ENCODE results near the gene SYPL1. TPM values are rescaled to one million over a fixed set of nuclear protein-coding genes. Genes with fewer than 3 reads are reported as not detected.

SYPL1 gene
- total RNA-seq, 1 experiment from 2014 or later: 78.0 TPM

- RAD21 ChIA-PET (ENCODE audit: low non-redundant PET in 1 of 2, low total read pairs in 2 of 2, uncharacterized antibody in 2 of 2, unreplicated experiment in 2 of 2): no interaction called here
- ATAC-seq (no peak), DNase-seq (ENCODE audit: low read depth, low spot score) (no peak)
- TF ChIP-seq POLR2A (IDR thresholded peaks at IDR 0.05; ENCODE audit: borderline replicate concordance, extremely low read depth, insufficient read depth, insufficient read length) (no peak), ELF1 (IDR thresholded peaks at IDR 0.05; ENCODE audit: borderline replicate concordance, low read depth) (no peak), YY1 (IDR thresholded peaks at IDR 0.05; ENCODE audit: extremely low read depth, insufficient replicate concordance, low read depth, low read length) (no peak), CTCF (IDR thresholded peaks at IDR 0.05 in 2 of 3, conservative IDR thresholded peaks at IDR 0.05 in 1 of 3; ENCODE audit: borderline replicate concordance in 1 of 3, insufficient read depth in 1 of 3, low read depth in 2 of 3, low read length in 2 of 3) (no peak), ZFX (IDR thresholded peaks at IDR 0.05) (no peak), FOSL1 (IDR thresholded peaks at IDR 0.05; ENCODE audit: low read depth) (no peak), SP1 (IDR thresholded peaks at IDR 0.05; ENCODE audit: low read depth) (no peak), ZBTB33 (IDR thresholded peaks at IDR 0.05; ENCODE audit: extremely low read depth, insufficient replicate concordance, low read length) (no peak), EGR1 (IDR thresholded peaks at IDR 0.05; ENCODE audit: low read depth) (no peak), TCF7L2 (IDR thresholded peaks at IDR 0.05; ENCODE audit: borderline replicate concordance, extremely low read depth, insufficient read depth, insufficient read length) (no peak), SIN3A (IDR thresholded peaks at IDR 0.05; ENCODE audit: low read depth) (no peak)
- Histone ChIP-seq H3K27me3 (ENCODE audit: insufficient read depth, low read length) (no peaks in the 10 kb centered on the region), H3K36me3 (ENCODE audit: control insufficient read depth in 1 of 2, insufficient read depth in 2 of 2, low read length in 2 of 2) (no peaks in the 10 kb centered on the region), H3K79me2 (ENCODE audit: insufficient read depth, low read length) (peaks cover 41% of the 10 kb centered on the region), H3K4me2 (ENCODE audit: low read length) (peak overlapping the region; percentile 85), H4K20me1 (ENCODE audit: insufficient read depth) (peaks cover 3% of the 10 kb centered on the region; the same call in 1 of the 2 replicates), H3K4me3 (replicated peaks in 1 of 2; ENCODE audit: low read depth in 1 of 2, low read length in 2 of 2) (peak overlapping the region; percentile 35 to 76), H3K4me1 (ENCODE audit: control insufficient read depth in 1 of 2, insufficient read depth in 2 of 2, low read length in 2 of 2) (peaks cover 4 to 23% of the 10 kb centered on the region in 2 experiments; a peak in 3 of 4 replicates), H3K9me3 (ENCODE audit: control insufficient read depth in 1 of 2, insufficient read depth in 1 of 2, low read depth in 1 of 2, low read length in 2 of 2) (no peaks in the 10 kb centered on the region), H3K9ac (ENCODE audit: low read length) (peak overlapping the region; percentile 85; the same call in 1 of the 2 replicates), H2AFZ (ENCODE audit: low read depth, low read length, poor library complexity, severe bottlenecking) (peak overlapping the region; percentile 98), H3K9me2 (ENCODE audit: insufficient read depth) (no peaks in the 10 kb centered on the region), H3K27ac (ENCODE audit: low read depth, low read length) (peak overlapping the region; percentile 65; the same call in 1 of the 2 replicates)
- intact Hi-C loops (cut with micrococcal nuclease): no loop called here
- CTCF ChIA-PET: no interaction called here
- BruUV-seq (replicated peaks): TSS peak; percentile 86
- POLR2A ChIA-PET: interaction anchor here (1.5 to 1.8 kb wide), 2 partner anchors 13 to 29 kb away, joined by 3 to 5 read pairs; no protein-coding TSS in a partner anchor
Observed at GRCh38 chr7:106112972-106113421, 885 bp upstream of the SYPL1 start.

Measured in HCT116 (cell line).